Parathyroid adenoma (tissue), 2 donors: ENCODE measurements around the gene ARTN.

Source experiments
- H2AFZ ChIP-seq: fragments of 300-600 bp; sonication (generic); one replicate; pipeline ENCODE4 v1.7.0; 2017; ENCODE audit warnings: antibody characterized with exemption, mild to moderate bottlenecking
- H3K27ac ChIP-seq: fragments of 300-600 bp; sonication (generic); one replicate; pipeline ENCODE4 v1.7.0; 2017
- H3K27me3 ChIP-seq: fragments of 300-600 bp; sonication (generic); one replicate; pipeline ENCODE4 v1.7.0; 2017; ENCODE audit warnings: low read length; ENCODE audit not compliant: control insufficient read depth, insufficient read depth
- H3K36me3 ChIP-seq: fragments of 300-600 bp; sonication (generic); one replicate; pipeline ENCODE4 v1.7.0; 2017; ENCODE audit warnings: low read length; ENCODE audit not compliant: control insufficient read depth, insufficient read depth
- H3K4me1 ChIP-seq: fragments of 300-600 bp; sonication (generic); one replicate; pipeline ENCODE4 v1.7.0; 2017; ENCODE audit warnings: control low read depth
- H3K4me2 ChIP-seq: fragments of 300-600 bp; sonication (generic); one replicate; pipeline ENCODE4 v1.7.0; 2017; ENCODE audit warnings: low read length
- H3K4me3 ChIP-seq: fragments of 300-600 bp; sonication (generic); one replicate; pipeline ENCODE4 v1.7.0; 2017; ENCODE audit warnings: low read depth, low read length
- H3K79me2 ChIP-seq: fragments of 300-600 bp; sonication (generic); one replicate; pipeline ENCODE4 v1.7.0; 2017; ENCODE audit warnings: control low read depth
- H3K9ac ChIP-seq: fragments of 300-600 bp; sonication (generic); one replicate; pipeline ENCODE4 v1.7.0; 2017; ENCODE audit warnings: mild to moderate bottlenecking
- H3K9me3 ChIP-seq: fragments of 300-600 bp; sonication (generic); one replicate; pipeline ENCODE4 v1.7.0; 2017; ENCODE audit warnings: low read length; ENCODE audit not compliant: control insufficient read depth
- CTCF ChIP-seq: fragments of 300-600 bp; sonication (generic); IDR thresholded peaks from one replicate; pipeline ENCODE4 v1.7.0; 2017; ENCODE audit warnings: antibody characterized with exemption, mild to moderate bottlenecking
- donor health status: primary hyperparathyroidism.

Gene ARTN

GRCh38 chr1:43978551-43979260 lies 45.1 kb downstream of the ARTN start, which contains the start of gene B4GALT2:
B4GALT2 (plus strand) TSS chr1:43979210; CDS start chr1:43981161, 1,951 bp downstream.
- Histone ChIP-seq H3K79me2 (no peaks in the 10 kb centered on the region), H2AFZ (peak within 1 kb of the TSS; percentile 33), H3K9me3 (no peaks in the 10 kb centered on the region), H3K4me1 (peaks cover 6% of the 10 kb centered on the region), H3K4me3 (peak within 1 kb of the TSS; percentile 42), H3K4me2 (peak within 1 kb of the TSS; percentile 80), H3K27me3 (no peaks in the 10 kb centered on the region), H3K9ac (no peak within 1 kb of the TSS), H3K36me3 (no peaks in the 10 kb centered on the region), H3K27ac (no peak within 1 kb of the TSS)
- TF ChIP-seq CTCF = no peak

- Histone ChIP-seq H3K4me3 (peak overlapping the region; percentile 41), H3K9ac (no peak overlapping the region), H3K79me2 (no peaks in the 10 kb centered on the region), H3K4me1 (peaks cover 2% of the 10 kb centered on the region), H3K27ac (no peak overlapping the region), H3K27me3 (no peaks in the 10 kb centered on the region), H3K36me3 (no peaks in the 10 kb centered on the region), H3K4me2 (peak overlapping the region; percentile 80), H3K9me3 (no peaks in the 10 kb centered on the region), H2AFZ (peak overlapping the region; percentile 33)
- TF ChIP-seq CTCF = no peak
Observed at GRCh38 chr1:43979261-43979527, 45.6 kb downstream of the ARTN start.

- Histone ChIP-seq H3K4me3 (peak overlapping the region; percentile 41), H3K79me2 (no peaks in the 10 kb centered on the region), H3K4me1 (no peaks in the 10 kb centered on the region), H3K9ac (no peak overlapping the region), H3K27me3 (no peaks in the 10 kb centered on the region), H3K27ac (no peak overlapping the region), H3K9me3 (no peaks in the 10 kb centered on the region), H3K36me3 (no peaks in the 10 kb centered on the region), H3K4me2 (peak overlapping the region; percentile 80), H2AFZ (peak overlapping the region; percentile 33)
- no peak for TF ChIP-seq CTCF
Observed at GRCh38 chr1:43979528-43980254, 46.1 kb downstream of the ARTN start.

- TF ChIP-seq CTCF = no peak
- no peaks in the 10 kb centered on the region for H3K36me3 ChIP-seq
- no peak overlapping the region for H2AFZ ChIP-seq
- no peaks in the 10 kb centered on the region for H3K4me1 ChIP-seq
- peak overlapping the region; percentile 80 for H3K4me2 ChIP-seq
- H3K9ac ChIP-seq = no peak overlapping the region
- no peak overlapping the region for H3K4me3 ChIP-seq
- H3K9me3 ChIP-seq = no peaks in the 10 kb centered on the region
- no peak overlapping the region for H3K27ac ChIP-seq
- H3K79me2 ChIP-seq = no peaks in the 10 kb centered on the region
- no peaks in the 10 kb centered on the region for H3K27me3 ChIP-seq
Observed at GRCh38 chr1:43980255-43981134, 46.9 kb downstream of the ARTN start.
